HEK293 (cell line): ENCODE data around the gene TADA3.

ENCODE experiments used
- CTCF ChIA-PET: fragments of 350-600 bp; formaldehyde crosslinking; extraction: SDS; loops from one replicate; lab custom pipeline; 2021; ENCODE audit warnings: antibody characterized with exemption; lab: Yijun Ruan, JAX
- POLR2A ChIA-PET: fragments of 300-600 bp; formaldehyde crosslinking; extraction: SDS; loops from one replicate; lab custom pipeline; 2020; ENCODE audit warnings: antibody characterized with exemption, inconsistent platforms; lab: Yijun Ruan, JAX
- H3K27ac ChIP-seq: fragments of 200-500 bp; sonication (Bioruptor generic); 2 replicates; pipeline ENCODE4 v1.5.1; 2014; ENCODE audit warnings: low read depth, low read length, control low read depth, inconsistent platforms; ENCODE audit errors: extremely low read depth
- H3K36me3 ChIP-seq, 2 experiments: fragments of 200-500 bp in 1 of 2; sonication (Bioruptor generic) in 1 of 2; 1 replicate in 1 of 2; 2 replicates in 1 of 2; pipeline ENCODE4 v1.5.1; 2014 to 2017; ENCODE audit warnings: inconsistent platforms in 2 of 2, low read length in 2 of 2; ENCODE audit not compliant: control insufficient read depth in 2 of 2, insufficient read depth in 1 of 2
- H3K4me1 ChIP-seq: fragments of 200-500 bp; sonication (Bioruptor generic); 2 replicates; pipeline ENCODE4 v1.5.1; 2014; ENCODE audit warnings: mild to moderate bottlenecking, low read length, inconsistent platforms; ENCODE audit not compliant: control insufficient read depth, insufficient read depth
- H3K4me3 ChIP-seq: 2 replicates; pipeline ENCODE4 v1.5.1; 2011; ENCODE audit warnings: low read depth, mild to moderate bottlenecking, control low read depth, low read length, moderate library complexity
- H3K9me3 ChIP-seq: fragments of 200-500 bp; sonication (Bioruptor generic); 2 replicates; pipeline ENCODE4 v1.5.1; 2014; ENCODE audit warnings: low read depth, low read length, inconsistent platforms; ENCODE audit not compliant: control insufficient read depth, insufficient read depth
- GLIS2 ChIP-seq: fragments of 450-650 bp; formaldehyde crosslinking; IDR thresholded peaks from 2 replicates; pipeline ENCODE4 v1.5.1; 2016; ENCODE audit warnings: missing biosample characterization, missing genetic modification characterization
- ZBTB7A ChIP-seq: fragments of 450-650 bp; formaldehyde crosslinking; IDR thresholded peaks from 2 replicates; pipeline ENCODE4 v1.5.1; 2016; ENCODE audit warnings: low read depth, missing biosample characterization, missing genetic modification characterization
- ZIC2 ChIP-seq: fragments of 450-650 bp; formaldehyde crosslinking; IDR thresholded peaks from 2 replicates; pipeline ENCODE4 v1.5.1; 2016; ENCODE audit warnings: missing biosample characterization, missing genetic modification characterization
- ZNF114 ChIP-seq: fragments of 450-650 bp; formaldehyde crosslinking; IDR thresholded peaks from 2 replicates; pipeline ENCODE4 v1.5.0; 2017; ENCODE audit warnings: missing biosample characterization, missing genetic modification characterization
- ZNF121 ChIP-seq: fragments of 450-650 bp; formaldehyde crosslinking; IDR thresholded peaks from 2 replicates; pipeline ENCODE4 v1.5.1; 2016; ENCODE audit warnings: missing biosample characterization, missing genetic modification characterization
- ZNF169 ChIP-seq: fragments of 450-650 bp; formaldehyde crosslinking; IDR thresholded peaks from 2 replicates; pipeline ENCODE4 v1.5.1; 2016; ENCODE audit warnings: missing biosample characterization, missing genetic modification characterization
- ZNF23 ChIP-seq: fragments of 450-650 bp; formaldehyde crosslinking; IDR thresholded peaks from 2 replicates; pipeline ENCODE4 v1.5.1; 2016; ENCODE audit warnings: missing biosample characterization, missing genetic modification characterization, borderline replicate concordance
- ZNF24 ChIP-seq: fragments of 450-650 bp; formaldehyde crosslinking; IDR thresholded peaks from 2 replicates; pipeline ENCODE4 v1.5.1; 2016; ENCODE audit warnings: missing biosample characterization, missing genetic modification characterization
- ZNF311 ChIP-seq: fragments of 450-650 bp; formaldehyde crosslinking; IDR thresholded peaks from 2 replicates; pipeline ENCODE4 v1.5.1; 2017; ENCODE audit warnings: missing biosample characterization, missing genetic modification characterization, borderline replicate concordance
- ZNF335 ChIP-seq: fragments of 450-650 bp; formaldehyde crosslinking; conservative IDR thresholded peaks from 2 replicates; pipeline ENCODE4 v1.5.1; 2016; ENCODE audit warnings: missing biosample characterization, missing genetic modification characterization
- ZNF354C ChIP-seq: fragments of 450-650 bp; formaldehyde crosslinking; IDR thresholded peaks from 2 replicates; pipeline ENCODE4 v1.5.1; 2016; ENCODE audit warnings: missing biosample characterization, missing genetic modification characterization, low read depth, borderline replicate concordance
- ZNF501 ChIP-seq: fragments of 450-650 bp; formaldehyde crosslinking; IDR thresholded peaks from 2 replicates; pipeline ENCODE4 v1.5.1; 2016; ENCODE audit warnings: missing biosample characterization, missing genetic modification characterization
- ZNF514 ChIP-seq: fragments of 450-650 bp; formaldehyde crosslinking; IDR thresholded peaks from 2 replicates; pipeline ENCODE4 v1.5.1; 2016; ENCODE audit warnings: missing biosample characterization, missing genetic modification characterization
- ZNF555 ChIP-seq: fragments of 450-650 bp; formaldehyde crosslinking; conservative IDR thresholded peaks from 2 replicates; pipeline ENCODE4 v1.5.1; 2017; ENCODE audit warnings: missing biosample characterization, mild to moderate bottlenecking, missing genetic modification characterization, inconsistent platforms
- ZNF623 ChIP-seq: fragments of 450-650 bp; formaldehyde crosslinking; IDR thresholded peaks from 2 replicates; pipeline ENCODE4 v1.5.1; 2016; ENCODE audit warnings: missing biosample characterization, missing genetic modification characterization
- ZNF624 ChIP-seq: fragments of 450-650 bp; formaldehyde crosslinking; IDR thresholded peaks from 2 replicates; pipeline ENCODE4 v1.5.1; 2017; ENCODE audit warnings: missing biosample characterization, missing genetic modification characterization
- ZNF701 ChIP-seq: fragments of 450-650 bp; formaldehyde crosslinking; IDR thresholded peaks from 2 replicates; pipeline ENCODE4 v1.5.1; 2016; ENCODE audit warnings: missing biosample characterization, missing genetic modification characterization
- ZNF777 ChIP-seq: fragments of 450-650 bp; formaldehyde crosslinking; IDR thresholded peaks from 2 replicates; pipeline ENCODE4 v1.5.1; 2017; ENCODE audit warnings: missing biosample characterization, missing genetic modification characterization, borderline replicate concordance
- ZNF785 ChIP-seq: fragments of 450-650 bp; formaldehyde crosslinking; IDR thresholded peaks from 2 replicates; pipeline ENCODE4 v1.5.1; 2016; ENCODE audit warnings: missing biosample characterization, missing genetic modification characterization
- ZNF830 ChIP-seq: fragments of 450-650 bp; IDR thresholded peaks from 2 replicates; pipeline ENCODE4 v1.5.0; 2018; ENCODE audit warnings: missing biosample characterization, missing genetic modification characterization, low read depth, mild to moderate bottlenecking, moderate library complexity
- ZSCAN30 ChIP-seq: fragments of 450-650 bp; IDR thresholded peaks from 2 replicates; pipeline ENCODE4 v1.5.1; 2018; ENCODE audit warnings: missing biosample characterization, mild to moderate bottlenecking, missing genetic modification characterization, moderate library complexity
- TF ChIP-seq, protein P1 (sequence below): fragments of 450-650 bp; formaldehyde crosslinking; IDR thresholded peaks from 2 replicates; pipeline ENCODE4 v1.5.1; 2016; ENCODE audit warnings: missing biosample characterization, missing genetic modification characterization
- TF ChIP-seq, protein P2 (sequence below): fragments of 450-650 bp; formaldehyde crosslinking; IDR thresholded peaks from 2 replicates; pipeline ENCODE4 v1.5.1; 2017; ENCODE audit warnings: missing biosample characterization, missing genetic modification characterization
- TF ChIP-seq, protein P3 (sequence below): fragments of 450-650 bp; formaldehyde crosslinking; IDR thresholded peaks from 2 replicates; pipeline ENCODE4 v1.5.1; 2016; ENCODE audit warnings: missing biosample characterization, missing genetic modification characterization
- TF ChIP-seq, protein P4 (sequence below): fragments of 450-650 bp; formaldehyde crosslinking; IDR thresholded peaks from 2 replicates; pipeline ENCODE4 v1.5.1; 2017; ENCODE audit warnings: missing biosample characterization, missing genetic modification characterization

Gene TADA3

DNA sequence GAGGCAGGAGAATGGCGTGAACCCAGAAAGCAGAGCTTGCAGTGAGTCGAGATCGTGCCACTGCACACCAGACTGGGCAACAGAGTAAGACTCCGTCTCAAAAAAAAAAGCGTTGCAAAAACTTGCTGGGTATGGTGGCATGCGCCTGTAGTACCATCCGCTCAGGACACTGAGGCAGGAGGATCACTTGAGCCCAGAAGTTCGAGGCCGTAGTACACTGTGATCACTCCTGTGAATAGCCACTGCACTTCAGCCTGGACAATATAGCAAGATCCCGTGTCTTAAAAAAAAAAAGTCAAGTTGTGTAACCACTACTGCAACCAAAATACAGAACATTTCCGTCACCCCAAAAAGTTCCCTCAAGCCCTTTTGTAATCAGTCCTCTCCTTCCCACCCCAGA is 2.1 kb upstream of the TADA3 start:
- Histone ChIP-seq H3K9me3 (no peaks in the 10 kb centered on the region), H3K27ac (no peak overlapping the region), H3K4me3 (no peak overlapping the region), H3K36me3 (peaks cover 27 to 64% of the 10 kb centered on the region in 2 experiments), H3K4me1 (no peaks in the 10 kb centered on the region)
- CTCF ChIA-PET, result no interaction called here
- POLR2A ChIA-PET, result interaction anchor here (1.5 kb wide), 1 partner anchor 9 kb away, joined by 3 read pairs; no protein-coding TSS in a partner anchor
- TF ChIP-seq ZNF121 (peak; percentile 96), ZNF623 (no peak)

DNA sequence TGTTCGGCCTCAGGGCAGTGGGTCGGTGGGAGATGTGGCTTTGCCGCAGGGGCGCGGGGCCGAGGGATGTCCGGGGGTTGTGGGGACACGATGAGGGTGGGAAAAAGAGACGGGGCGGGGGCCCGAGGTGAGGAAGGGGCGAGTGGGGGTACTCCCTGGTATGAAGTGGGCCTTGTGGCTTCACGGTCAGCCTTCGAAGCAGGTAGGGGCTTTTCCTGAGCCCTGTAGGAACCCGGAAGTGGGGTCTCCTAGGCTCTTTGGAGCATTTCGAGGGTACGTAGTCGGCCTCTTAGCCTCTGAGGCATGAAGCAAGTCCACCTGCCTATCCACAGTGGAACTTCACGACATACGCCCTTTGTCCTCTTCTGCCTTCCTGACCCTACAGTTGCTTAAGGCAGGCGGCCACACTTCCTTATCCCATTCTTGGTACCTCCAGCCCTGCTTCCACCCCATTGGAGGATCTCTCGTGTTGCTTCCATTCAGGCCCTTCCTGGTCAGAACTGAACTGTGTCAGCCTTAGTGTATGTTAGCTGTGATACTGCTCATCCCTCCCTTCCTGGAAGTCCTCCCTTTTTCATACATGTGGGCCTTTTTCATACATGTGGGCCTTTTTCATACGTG is 998 bp upstream of the TADA3 start:
- no peaks in the 10 kb centered on the region for H3K9me3 ChIP-seq
- CTCF ChIA-PET, result interaction anchor here (0.6 to 1.3 kb wide), 3 partner anchors 34 to 187 kb away, joined by 3 to 5 read pairs (median 4); no protein-coding TSS in a partner anchor
- H3K4me1 ChIP-seq, result no peaks in the 10 kb centered on the region
- H3K27ac ChIP-seq, result peak overlapping the region; percentile 97
- POLR2A ChIA-PET, result interaction anchor here (0.7 to 2.0 kb wide), 18 partner anchors 8 to 471 kb away, joined by 3 to 18 read pairs (median 6); partner anchors contain the start of genes BRPF1, CAMK1, CRELD1 and OGG1
- H3K4me3 ChIP-seq, result peak overlapping the region; percentile 83
- peaks cover 18 to 58% of the 10 kb centered on the region in 2 experiments; a peak in 2 of 3 replicates for H3K36me3 ChIP-seq
- TF ChIP-seq ZSCAN30 (tag by site-specific recombination), result no peak
- no peak for TF ChIP-seq ZNF555
- TF ChIP-seq ZNF701 (tag by site-specific recombination), result no peak
- TF ChIP-seq ZNF335 (tag by site-specific recombination), result peak; percentile 78
- TF ChIP-seq, protein P1, sequence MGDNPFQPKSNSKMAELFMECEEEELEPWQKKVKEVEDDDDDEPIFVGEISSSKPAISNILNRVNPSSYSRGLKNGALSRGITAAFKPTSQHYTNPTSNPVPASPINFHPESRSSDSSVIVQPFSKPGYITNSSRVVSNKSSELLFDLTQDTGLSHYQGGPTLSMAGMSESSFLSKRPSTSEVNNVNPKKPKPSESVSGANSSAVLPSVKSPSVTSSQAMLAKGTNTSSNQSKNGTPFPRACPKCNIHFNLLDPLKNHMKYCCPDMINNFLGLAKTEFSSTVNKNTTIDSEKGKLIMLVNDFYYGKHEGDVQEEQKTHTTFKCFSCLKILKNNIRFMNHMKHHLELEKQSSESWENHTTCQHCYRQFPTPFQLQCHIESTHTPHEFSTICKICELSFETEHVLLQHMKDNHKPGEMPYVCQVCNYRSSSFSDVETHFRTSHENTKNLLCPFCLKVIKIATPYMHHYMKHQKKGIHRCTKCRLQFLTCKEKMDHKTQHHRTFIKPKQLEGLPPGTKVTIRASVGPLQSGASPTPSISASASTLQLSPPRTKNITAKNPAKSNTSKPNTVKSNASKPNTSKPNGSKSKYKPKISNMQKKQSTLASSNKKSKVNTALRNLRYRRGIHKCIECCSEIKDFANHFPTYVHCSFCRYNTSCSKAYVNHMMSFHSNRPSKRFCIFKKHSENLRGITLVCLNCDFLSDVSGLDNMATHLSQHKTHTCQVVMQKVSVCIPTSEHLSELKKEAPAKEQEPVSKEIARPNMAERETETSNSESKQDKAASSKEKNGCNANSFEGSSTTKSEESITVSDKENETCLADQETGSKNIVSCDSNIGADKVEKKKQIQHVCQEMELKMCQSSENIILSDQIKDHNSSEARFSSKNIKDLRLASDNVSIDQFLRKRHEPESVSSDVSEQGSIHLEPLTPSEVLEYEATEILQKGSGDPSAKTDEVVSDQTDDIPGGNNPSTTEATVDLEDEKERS (tag by site-specific recombination), result no peak
- TF ChIP-seq ZNF830 (tag by site-specific recombination), result no peak
- TF ChIP-seq, protein P2, sequence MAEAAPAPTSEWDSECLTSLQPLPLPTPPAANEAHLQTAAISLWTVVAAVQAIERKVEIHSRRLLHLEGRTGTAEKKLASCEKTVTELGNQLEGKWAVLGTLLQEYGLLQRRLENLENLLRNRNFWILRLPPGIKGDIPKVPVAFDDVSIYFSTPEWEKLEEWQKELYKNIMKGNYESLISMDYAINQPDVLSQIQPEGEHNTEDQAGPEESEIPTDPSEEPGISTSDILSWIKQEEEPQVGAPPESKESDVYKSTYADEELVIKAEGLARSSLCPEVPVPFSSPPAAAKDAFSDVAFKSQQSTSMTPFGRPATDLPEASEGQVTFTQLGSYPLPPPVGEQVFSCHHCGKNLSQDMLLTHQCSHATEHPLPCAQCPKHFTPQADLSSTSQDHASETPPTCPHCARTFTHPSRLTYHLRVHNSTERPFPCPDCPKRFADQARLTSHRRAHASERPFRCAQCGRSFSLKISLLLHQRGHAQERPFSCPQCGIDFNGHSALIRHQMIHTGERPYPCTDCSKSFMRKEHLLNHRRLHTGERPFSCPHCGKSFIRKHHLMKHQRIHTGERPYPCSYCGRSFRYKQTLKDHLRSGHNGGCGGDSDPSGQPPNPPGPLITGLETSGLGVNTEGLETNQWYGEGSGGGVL, result 0 out of 2 replicates have a peak, but pooled peaks have one; percentile 5
- TF ChIP-seq ZNF777 (tag by site-specific recombination), result peak; percentile 28; the same call in 1 of the 2 replicates
- TF ChIP-seq ZNF501 (tag by site-specific recombination), result no peak
- TF ChIP-seq ZNF114 (tag by site-specific recombination), result no peak
- no peak for TF ChIP-seq ZNF624
- TF ChIP-seq ZNF514 (tag by site-specific recombination), result no peak
- TF ChIP-seq ZBTB7A (tag by site-specific recombination), result peak; percentile 85; the same call in 1 of the 2 replicates
- TF ChIP-seq ZIC2, result peak; percentile 63
- no peak for TF ChIP-seq ZNF169 (tag by site-specific recombination)
- no peak for TF ChIP-seq ZNF354C (tag by site-specific recombination)
- no peak for TF ChIP-seq ZNF23 (tag by site-specific recombination)
- TF ChIP-seq ZNF785 (tag by site-specific recombination), result no peak
- no peak for TF ChIP-seq ZNF311 (tag by site-specific recombination)
- TF ChIP-seq, protein P3, sequence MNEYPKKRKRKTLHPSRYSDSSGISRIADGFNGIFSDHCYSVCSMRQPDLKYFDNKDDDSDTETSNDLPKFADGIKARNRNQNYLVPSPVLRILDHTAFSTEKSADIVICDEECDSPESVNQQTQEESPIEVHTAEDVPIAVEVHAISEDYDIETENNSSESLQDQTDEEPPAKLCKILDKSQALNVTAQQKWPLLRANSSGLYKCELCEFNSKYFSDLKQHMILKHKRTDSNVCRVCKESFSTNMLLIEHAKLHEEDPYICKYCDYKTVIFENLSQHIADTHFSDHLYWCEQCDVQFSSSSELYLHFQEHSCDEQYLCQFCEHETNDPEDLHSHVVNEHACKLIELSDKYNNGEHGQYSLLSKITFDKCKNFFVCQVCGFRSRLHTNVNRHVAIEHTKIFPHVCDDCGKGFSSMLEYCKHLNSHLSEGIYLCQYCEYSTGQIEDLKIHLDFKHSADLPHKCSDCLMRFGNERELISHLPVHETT (tag by site-specific recombination), result no peak
- TF ChIP-seq, protein P4, sequence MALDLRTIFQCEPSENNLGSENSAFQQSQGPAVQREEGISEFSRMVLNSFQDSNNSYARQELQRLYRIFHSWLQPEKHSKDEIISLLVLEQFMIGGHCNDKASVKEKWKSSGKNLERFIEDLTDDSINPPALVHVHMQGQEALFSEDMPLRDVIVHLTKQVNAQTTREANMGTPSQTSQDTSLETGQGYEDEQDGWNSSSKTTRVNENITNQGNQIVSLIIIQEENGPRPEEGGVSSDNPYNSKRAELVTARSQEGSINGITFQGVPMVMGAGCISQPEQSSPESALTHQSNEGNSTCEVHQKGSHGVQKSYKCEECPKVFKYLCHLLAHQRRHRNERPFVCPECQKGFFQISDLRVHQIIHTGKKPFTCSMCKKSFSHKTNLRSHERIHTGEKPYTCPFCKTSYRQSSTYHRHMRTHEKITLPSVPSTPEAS, result no peak
- TF ChIP-seq ZNF24 (tag by site-specific recombination), result no peak
- peak; percentile 11 for TF ChIP-seq GLIS2
